NCI-H526 treated with DMSO at 0.1 percent for 48 hours (cell line): Measurements from ENCODE around the gene EVI5L.

Experiments used
- DNase-seq: peaks from one replicate; lab custom pipeline; 2025; lab: John Stamatoyannopoulos, UW

EVI5L gene

GRCh38 chr19:7898967-7899366 lies 68.9 kb downstream of the EVI5L start:
- no peak for DNase-seq

- DNase-seq: no peak
These were observed 69.8 kb downstream of the EVI5L start for GRCh38 chr19:7899751-7900378.

GRCh38 chr19:7900401-7900870 lies 70.4 kb downstream of the EVI5L start:
- DNase-seq: no peak

- no peak for DNase-seq
These were observed 70.9 kb downstream of the EVI5L start for GRCh38 chr19:7900931-7901330.

- DNase-seq: no peak
These were observed 71.3 kb downstream of the EVI5L start for GRCh38 chr19:7901337-7901736.

GRCh38 chr19:7902796-7903243 lies 72.8 kb downstream of the EVI5L start:
- no peak for DNase-seq

- DNase-seq: peak; percentile 94
These were observed 73.4 kb downstream of the EVI5L start, which contains the start of gene MAP2K7 for GRCh38 chr19:7903244-7904073. TSS of gene MAP2K7 (plus strand) at chr19:7903877. CDS start at chr19:7903945, 68 bp downstream.

- DNase-seq: no peak
These were observed 74.3 kb downstream of the EVI5L start for GRCh38 chr19:7904074-7905020.

- DNase-seq: no peak
These were observed 75.2 kb downstream of the EVI5L start for GRCh38 chr19:7905268-7905667.

- DNase-seq: no peak
These were observed 75.8 kb downstream of the EVI5L start for GRCh38 chr19:7905859-7906258.

GRCh38 chr19:7907122-7907521 lies 77.1 kb downstream of the EVI5L start:
- no peak for DNase-seq

GRCh38 chr19:7907544-7907943 lies 77.5 kb downstream of the EVI5L start:
- no peak for DNase-seq

- no peak for DNase-seq
These were observed 78.2 kb downstream of the EVI5L start for GRCh38 chr19:7908078-7908699.

- DNase-seq: no peak
These were observed 78.9 kb downstream of the EVI5L start for GRCh38 chr19:7908742-7909461.

GRCh38 chr19:7909471-7910067 lies 79.6 kb downstream of the EVI5L start:
- no peak for DNase-seq

GRCh38 chr19:7910321-7911161 lies 80.5 kb downstream of the EVI5L start:
- DNase-seq: no peak

GRCh38 chr19:7911508-7912143 lies 81.6 kb downstream of the EVI5L start:
- no peak for DNase-seq

- no peak for DNase-seq
These were observed 82.2 kb downstream of the EVI5L start for GRCh38 chr19:7912144-7912696.
